GM10847 (cell line): Measurements from ENCODE around the gene PPFIA2.

Experiments used
- POLR2A ChIP-seq: IDR thresholded peaks from 2 replicates; pipeline ENCODE4 v1.6.1; 2011; ENCODE audit not compliant: insufficient read length; ENCODE audit errors: extremely low read depth

The PPFIA2 gene

DNA sequence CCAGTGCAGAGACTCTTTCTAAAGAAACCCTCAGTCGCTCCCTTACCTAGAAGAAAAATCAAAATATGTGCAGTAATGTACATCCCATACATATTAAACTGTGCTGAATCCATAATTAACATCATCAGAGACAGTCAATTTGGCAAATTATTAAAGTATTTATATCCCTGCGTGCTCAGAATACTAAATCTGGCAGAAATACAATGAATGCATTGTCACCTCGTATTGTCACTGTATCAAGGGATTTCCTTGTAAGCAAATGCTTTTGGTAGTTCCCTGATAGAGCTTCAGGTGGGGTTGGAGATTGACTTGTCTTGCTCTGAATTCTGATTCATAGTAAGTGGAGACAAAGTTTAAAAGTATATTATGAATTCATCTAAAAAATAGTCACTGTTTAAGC lies 319.1 kb downstream of the PPFIA2 start:
- no peak for TF ChIP-seq POLR2A

DNA sequence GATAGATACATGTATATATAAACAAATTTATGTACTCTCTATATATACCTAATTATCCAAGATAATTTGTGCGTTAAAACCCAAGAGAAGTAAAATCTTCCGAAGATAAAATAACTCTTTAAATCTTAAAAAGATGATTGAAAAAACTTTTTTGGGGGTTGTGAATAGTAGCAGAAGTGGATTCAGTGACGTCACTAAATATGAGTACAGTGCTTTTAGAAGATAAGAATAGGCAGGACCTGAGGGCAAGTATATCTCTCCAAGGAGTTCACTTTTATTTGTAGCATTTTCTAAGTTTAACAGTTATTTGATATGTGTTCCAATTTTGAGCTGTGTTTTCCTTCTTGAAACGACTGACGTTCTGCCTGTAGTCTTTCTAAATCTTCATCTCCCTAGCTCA lies 319.8 kb downstream of the PPFIA2 start:
- TF ChIP-seq POLR2A, result no peak

DNA sequence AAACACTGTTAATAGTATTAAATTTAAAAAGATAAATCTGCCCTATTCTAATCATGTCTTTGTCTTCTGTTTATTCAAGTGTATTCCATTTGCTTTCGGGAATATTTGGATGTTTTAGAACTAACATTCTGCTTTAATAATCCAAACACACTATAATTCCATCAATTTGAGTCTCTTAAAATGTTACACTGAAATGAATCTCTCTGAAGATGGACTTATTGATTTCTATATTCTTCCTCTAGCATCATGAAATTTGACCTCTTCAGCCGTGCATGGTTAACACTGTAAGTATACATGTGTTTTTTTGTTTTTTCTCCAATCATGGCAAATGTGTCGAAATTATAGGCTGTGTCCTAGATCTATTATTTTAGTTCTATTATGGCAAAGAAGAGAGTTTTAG lies 342.1 kb downstream of the PPFIA2 start:
- TF ChIP-seq POLR2A, result no peak

DNA sequence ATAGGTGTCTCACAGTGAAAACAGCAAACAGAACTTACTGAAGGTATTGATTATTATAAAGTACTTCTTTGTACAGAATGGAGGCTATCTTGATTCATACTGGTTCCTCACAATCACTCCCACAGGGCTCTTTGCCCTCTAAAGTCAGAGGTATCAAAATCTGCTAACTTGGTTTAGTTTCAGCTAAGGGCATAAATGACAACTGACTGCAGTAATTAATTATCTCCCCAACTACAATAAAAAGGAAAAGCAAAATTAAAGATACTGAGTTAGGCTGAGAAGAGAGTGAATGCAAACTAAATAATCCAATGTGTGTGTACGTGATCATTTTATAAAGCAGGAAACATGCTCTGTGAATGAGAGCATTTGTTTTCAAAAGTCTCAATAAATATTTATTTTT lies 342.6 kb downstream of the PPFIA2 start:
- no peak for TF ChIP-seq POLR2A

DNA sequence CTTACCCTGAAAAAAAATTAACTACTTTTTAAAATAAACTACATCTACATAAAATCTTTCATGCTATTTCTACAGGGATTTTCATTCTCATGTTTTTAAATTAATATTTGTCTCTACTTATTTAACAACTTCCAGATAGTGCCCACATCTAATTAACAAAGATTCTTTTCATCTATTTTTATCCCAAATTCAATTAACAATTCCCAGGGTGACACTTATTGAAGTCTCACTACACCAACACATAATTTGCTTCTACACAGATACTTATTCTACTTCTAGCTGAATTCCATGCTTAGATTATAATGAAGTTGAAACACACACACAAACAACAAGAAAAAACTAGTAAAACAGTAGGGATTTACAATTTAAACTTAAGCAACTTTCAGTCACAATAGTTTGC lies 344.7 kb downstream of the PPFIA2 start:
- no peak for TF ChIP-seq POLR2A

DNA sequence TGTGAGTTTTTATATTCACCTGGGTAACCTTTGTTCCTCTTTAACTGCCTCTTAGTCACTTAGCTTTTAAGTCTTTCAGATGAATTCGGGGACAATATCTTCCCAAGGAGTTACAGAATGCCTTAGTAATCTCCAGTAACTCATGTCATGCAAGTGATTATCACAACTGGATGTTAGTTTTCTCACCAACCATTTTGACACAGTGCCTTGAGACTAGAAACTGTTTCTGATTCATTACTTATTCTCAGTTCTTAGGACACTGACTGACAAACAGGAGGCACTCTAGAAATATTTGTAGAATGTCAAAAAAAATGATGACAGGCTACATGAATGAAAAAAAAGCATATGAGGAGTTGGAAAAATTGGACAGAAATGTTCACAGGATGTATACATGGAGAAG lies 346.2 kb downstream of the PPFIA2 start:
- no peak for TF ChIP-seq POLR2A

GRCh38 chr12:81403348-81403747 lies 355.8 kb downstream of the PPFIA2 start:
- no peak for TF ChIP-seq POLR2A

DNA sequence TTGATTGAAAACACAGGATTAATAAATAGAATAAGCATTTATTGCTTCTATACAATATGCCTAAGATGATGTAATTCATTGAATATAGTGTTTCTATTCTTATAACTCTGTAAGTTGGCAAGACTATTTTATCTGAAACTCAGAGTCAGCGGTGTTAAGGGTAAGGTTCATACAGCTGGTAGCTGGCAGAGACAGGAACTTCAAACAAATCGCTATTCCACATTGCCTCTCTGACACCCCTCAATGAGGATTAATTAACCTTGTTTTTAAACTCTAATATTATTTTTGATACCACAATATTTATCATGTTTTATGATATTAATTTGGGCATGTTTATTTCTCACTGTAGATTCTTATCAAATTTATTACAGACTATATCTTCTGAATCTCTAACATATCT lies 357.9 kb downstream of the PPFIA2 start:
- TF ChIP-seq POLR2A, result no peak

- no peak for TF ChIP-seq POLR2A
Measured at GRCh38 chr12:81400024-81400423, 359.1 kb downstream of the PPFIA2 start.

GRCh38 chr12:81395431-81395830 lies 363.7 kb downstream of the PPFIA2 start:
- no peak for TF ChIP-seq POLR2A

- no peak for TF ChIP-seq POLR2A
Measured at GRCh38 chr12:81389550-81390099, 369.5 kb downstream of the PPFIA2 start.

GRCh38 chr12:81386101-81386500 lies 373.0 kb downstream of the PPFIA2 start:
- TF ChIP-seq POLR2A, result no peak

DNA sequence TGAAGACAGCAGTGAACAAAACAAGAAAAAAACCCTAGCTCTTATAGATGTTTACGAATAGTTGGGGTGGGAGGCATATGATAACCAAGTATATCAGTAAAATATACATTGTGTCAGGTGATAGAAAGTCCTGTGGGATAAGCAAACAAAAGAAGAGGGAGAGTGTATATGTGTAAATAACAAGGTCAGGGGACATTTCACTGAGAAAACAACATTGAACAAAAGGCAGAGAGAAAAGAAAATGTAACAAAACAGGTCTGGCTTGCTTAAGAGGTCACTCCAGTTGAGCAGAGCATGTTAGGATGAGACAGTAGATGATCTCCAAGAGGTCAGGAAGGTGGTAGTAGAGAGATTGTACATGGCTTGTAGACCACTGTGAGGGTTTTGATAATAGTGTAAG lies 377.2 kb downstream of the PPFIA2 start:
- TF ChIP-seq POLR2A, result no peak

- TF ChIP-seq POLR2A, result no peak
Measured at GRCh38 chr12:81378601-81379285, 380.4 kb downstream of the PPFIA2 start.

DNA sequence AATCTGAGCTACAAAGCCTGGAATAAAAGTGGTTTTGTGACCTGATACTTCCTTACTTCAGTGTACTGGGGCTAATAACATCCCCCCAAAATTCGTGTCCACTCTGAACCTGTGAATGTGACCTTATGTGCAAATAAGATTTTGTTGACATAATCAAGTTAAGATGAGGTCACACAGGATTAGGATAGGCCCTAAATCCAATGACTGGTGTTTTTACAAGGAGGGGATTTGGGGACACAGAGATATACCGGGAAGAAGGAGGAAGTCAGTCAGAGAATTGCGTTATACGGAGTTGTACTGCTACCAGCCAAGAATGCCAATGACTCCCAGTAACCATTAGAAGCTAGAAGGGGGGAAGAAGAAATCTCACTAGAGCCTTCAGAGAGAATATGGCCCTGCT lies 381.4 kb downstream of the PPFIA2 start:
- no peak for TF ChIP-seq POLR2A

GRCh38 chr12:81375969-81376368 lies 383.2 kb downstream of the PPFIA2 start:
- no peak for TF ChIP-seq POLR2A

DNA sequence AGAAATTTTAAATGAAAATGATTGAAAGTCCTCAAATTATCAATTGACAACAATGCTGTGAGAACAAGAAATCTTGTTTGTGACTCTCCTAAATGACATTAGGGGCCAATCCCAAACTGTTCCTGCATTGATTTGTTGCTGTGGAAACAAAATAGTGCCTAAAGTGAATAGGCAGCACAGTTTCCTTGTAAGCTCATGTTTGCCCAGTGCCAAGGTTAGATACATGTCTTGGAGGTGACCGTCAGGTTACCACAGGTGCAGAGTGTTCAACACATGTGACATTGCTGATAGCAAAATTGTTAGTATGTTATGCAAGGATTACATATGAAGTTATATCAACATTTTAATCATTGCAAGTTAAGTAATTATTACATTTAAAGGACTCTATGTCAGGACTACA lies 388.7 kb downstream of the PPFIA2 start:
- no peak for TF ChIP-seq POLR2A

DNA sequence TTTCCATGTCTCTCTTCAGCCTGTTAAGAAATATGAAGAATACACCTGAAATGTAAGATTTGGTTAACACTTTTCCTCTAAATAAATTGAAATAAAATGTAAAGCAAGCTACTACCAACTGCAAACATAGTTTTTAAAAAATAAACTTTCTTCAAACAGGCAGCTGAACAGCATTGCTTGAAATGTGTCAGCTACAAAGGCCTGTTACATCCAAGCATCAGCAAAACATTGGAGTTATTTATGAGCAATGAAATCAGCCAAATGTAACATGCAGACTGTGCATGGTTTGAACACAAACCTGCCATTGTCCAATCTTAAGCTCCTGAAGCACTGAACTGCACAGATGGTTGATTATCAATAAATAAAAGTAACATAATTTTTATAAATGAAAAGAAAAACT lies 390.0 kb downstream of the PPFIA2 start:
- no peak for TF ChIP-seq POLR2A

GRCh38 chr12:81365284-81365683 lies 393.9 kb downstream of the PPFIA2 start:
- no peak for TF ChIP-seq POLR2A
